GM23338 (cell line): Measurements from ENCODE around the gene EFCAB9.

Experiments used
- CREB1 ChIP-seq: fragments of 250-450 bp; sonication (Bioruptor Pico); IDR thresholded peaks from 2 replicates; pipeline ENCODE4 v1.5.0; 2020; ENCODE audit warnings: low read depth, mild to moderate bottlenecking, moderate library complexity
- EZH2 ChIP-seq: fragments of 200-600 bp; sonication (generic); IDR thresholded peaks from one replicate; pipeline ENCODE4 v1.8.0; 2017; ENCODE audit warnings: antibody characterized with exemption, mild to moderate bottlenecking, low read depth; ENCODE audit not compliant: unreplicated experiment
- EZH2phosphoT487 ChIP-seq: fragments of 200-600 bp; sonication (generic); IDR thresholded peaks from one replicate; pipeline ENCODE4 v1.8.1; 2018; ENCODE audit warnings: antibody characterized with exemption; ENCODE audit not compliant: unreplicated experiment
- JUNB ChIP-seq: IDR thresholded peaks from one replicate; pipeline ENCODE4 v1.6.1; 2016; ENCODE audit warnings: antibody characterized with exemption; ENCODE audit not compliant: unreplicated experiment
- POLR2AphosphoS5 ChIP-seq: IDR thresholded peaks from 2 replicates; pipeline ENCODE4 v1.6.1; 2016; ENCODE audit warnings: antibody characterized with exemption, low read depth
- STAT1 ChIP-seq: IDR thresholded peaks from one replicate; pipeline ENCODE4 v1.6.1; 2016; ENCODE audit warnings: antibody characterized with exemption; ENCODE audit not compliant: unreplicated experiment
- TF ChIP-seq, protein P1 (sequence below), 2 experiments: fragments of 200-600 bp in 1 of 2; sonication (generic) in 1 of 2; conservative IDR thresholded peaks; 2 replicates each; pipeline versions ENCODE4 v1.5.1 to v1.6.1; 2016 to 2017; ENCODE audit warnings: antibody characterized with exemption in 2 of 2, low read depth in 2 of 2, mild to moderate bottlenecking in 2 of 2, moderate library complexity in 1 of 2
- TF ChIP-seq, protein P2 (sequence below): IDR thresholded peaks from one replicate; pipeline ENCODE4 v1.6.1; 2018; ENCODE audit warnings: antibody characterized with exemption; ENCODE audit not compliant: unreplicated experiment
- TF ChIP-seq, protein P3 (sequence below): IDR thresholded peaks from 2 replicates; pipeline ENCODE4 v1.6.1; 2016; ENCODE audit warnings: antibody characterized with exemption

DNA sequence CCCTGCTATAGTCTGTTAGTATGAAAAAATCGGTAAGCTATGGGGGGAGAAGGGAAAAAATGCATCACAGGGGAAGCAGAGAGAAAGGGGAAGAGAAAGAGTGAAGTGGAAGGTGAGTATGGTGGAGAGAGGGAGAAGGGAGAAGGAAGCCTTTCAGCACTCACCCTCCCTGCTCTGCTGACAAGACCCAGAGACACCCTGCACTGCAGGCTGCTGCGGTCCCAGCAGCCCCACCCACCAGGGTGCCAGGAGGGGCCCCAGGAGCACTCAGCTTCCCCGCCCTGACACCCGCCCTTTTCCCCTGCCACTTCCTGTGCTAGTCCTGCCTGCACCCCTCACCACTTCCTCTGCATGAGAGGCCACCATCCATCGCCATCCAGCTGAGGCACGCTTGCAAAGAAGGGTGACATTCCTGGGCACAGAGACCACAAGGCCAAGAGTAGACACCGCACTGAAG is 18.7 kb upstream of the EFCAB9 start:
- no peak for TF ChIP-seq JUNB
- TF ChIP-seq, protein P1, sequence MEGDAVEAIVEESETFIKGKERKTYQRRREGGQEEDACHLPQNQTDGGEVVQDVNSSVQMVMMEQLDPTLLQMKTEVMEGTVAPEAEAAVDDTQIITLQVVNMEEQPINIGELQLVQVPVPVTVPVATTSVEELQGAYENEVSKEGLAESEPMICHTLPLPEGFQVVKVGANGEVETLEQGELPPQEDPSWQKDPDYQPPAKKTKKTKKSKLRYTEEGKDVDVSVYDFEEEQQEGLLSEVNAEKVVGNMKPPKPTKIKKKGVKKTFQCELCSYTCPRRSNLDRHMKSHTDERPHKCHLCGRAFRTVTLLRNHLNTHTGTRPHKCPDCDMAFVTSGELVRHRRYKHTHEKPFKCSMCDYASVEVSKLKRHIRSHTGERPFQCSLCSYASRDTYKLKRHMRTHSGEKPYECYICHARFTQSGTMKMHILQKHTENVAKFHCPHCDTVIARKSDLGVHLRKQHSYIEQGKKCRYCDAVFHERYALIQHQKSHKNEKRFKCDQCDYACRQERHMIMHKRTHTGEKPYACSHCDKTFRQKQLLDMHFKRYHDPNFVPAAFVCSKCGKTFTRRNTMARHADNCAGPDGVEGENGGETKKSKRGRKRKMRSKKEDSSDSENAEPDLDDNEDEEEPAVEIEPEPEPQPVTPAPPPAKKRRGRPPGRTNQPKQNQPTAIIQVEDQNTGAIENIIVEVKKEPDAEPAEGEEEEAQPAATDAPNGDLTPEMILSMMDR (conservative IDR thresholded peaks at IDR 0.05; ENCODE audit: low read depth in 2 of 2), result no peak
- TF ChIP-seq, protein P2, sequence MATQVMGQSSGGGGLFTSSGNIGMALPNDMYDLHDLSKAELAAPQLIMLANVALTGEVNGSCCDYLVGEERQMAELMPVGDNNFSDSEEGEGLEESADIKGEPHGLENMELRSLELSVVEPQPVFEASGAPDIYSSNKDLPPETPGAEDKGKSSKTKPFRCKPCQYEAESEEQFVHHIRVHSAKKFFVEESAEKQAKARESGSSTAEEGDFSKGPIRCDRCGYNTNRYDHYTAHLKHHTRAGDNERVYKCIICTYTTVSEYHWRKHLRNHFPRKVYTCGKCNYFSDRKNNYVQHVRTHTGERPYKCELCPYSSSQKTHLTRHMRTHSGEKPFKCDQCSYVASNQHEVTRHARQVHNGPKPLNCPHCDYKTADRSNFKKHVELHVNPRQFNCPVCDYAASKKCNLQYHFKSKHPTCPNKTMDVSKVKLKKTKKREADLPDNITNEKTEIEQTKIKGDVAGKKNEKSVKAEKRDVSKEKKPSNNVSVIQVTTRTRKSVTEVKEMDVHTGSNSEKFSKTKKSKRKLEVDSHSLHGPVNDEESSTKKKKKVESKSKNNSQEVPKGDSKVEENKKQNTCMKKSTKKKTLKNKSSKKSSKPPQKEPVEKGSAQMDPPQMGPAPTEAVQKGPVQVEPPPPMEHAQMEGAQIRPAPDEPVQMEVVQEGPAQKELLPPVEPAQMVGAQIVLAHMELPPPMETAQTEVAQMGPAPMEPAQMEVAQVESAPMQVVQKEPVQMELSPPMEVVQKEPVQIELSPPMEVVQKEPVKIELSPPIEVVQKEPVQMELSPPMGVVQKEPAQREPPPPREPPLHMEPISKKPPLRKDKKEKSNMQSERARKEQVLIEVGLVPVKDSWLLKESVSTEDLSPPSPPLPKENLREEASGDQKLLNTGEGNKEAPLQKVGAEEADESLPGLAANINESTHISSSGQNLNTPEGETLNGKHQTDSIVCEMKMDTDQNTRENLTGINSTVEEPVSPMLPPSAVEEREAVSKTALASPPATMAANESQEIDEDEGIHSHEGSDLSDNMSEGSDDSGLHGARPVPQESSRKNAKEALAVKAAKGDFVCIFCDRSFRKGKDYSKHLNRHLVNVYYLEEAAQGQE, result no peak
- TF ChIP-seq EZH2, result no peak
- no peak for TF ChIP-seq POLR2AphosphoS5
- no peak for TF ChIP-seq EZH2phosphoT487
- TF ChIP-seq CREB1 (CRISPR knock-in tag), result no peak
- TF ChIP-seq, protein P3, sequence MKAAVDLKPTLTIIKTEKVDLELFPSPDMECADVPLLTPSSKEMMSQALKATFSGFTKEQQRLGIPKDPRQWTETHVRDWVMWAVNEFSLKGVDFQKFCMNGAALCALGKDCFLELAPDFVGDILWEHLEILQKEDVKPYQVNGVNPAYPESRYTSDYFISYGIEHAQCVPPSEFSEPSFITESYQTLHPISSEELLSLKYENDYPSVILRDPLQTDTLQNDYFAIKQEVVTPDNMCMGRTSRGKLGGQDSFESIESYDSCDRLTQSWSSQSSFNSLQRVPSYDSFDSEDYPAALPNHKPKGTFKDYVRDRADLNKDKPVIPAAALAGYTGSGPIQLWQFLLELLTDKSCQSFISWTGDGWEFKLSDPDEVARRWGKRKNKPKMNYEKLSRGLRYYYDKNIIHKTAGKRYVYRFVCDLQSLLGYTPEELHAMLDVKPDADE, result no peak
- no peak for TF ChIP-seq STAT1
